ENCODE measurements around the gene SP2. TPM values are rescaled to one million over a fixed set of nuclear protein-coding genes. Genes with fewer than 3 reads are reported as not detected.

SP2 gene
- total and polyA plus RNA-seq, 3 experiments from 2014 or later: 13.4 to 22.1 (median 21.5) TPM

- Mint-ChIP-seq H3K4me1 (peaks cover 37 to 63% (median 53%) of the 10 kb centered on the region in 3 donors), H3K27me3 (no peaks in the 10 kb centered on the region), H3K9me3 (no peaks in the 10 kb centered on the region), H3K4me3 (peak overlapping the region; percentile 59 to 91 (median 86)), H3K36me3 (peaks cover 0 to 22% (median 9%) of the 10 kb centered on the region in 3 donors), H3K27ac (peak overlapping the region; percentile 20 to 96 (median 92))
- H3K27ac ChIP-seq (ENCODE audit: low read depth, low read length): peak overlapping the region; percentile 81
- no peaks in the 10 kb centered on the region for H3K27me3 ChIP-seq (ENCODE audit: insufficient read depth, low read length, poor library complexity, severe bottlenecking)
- no peaks in the 10 kb centered on the region for H3K9me3 ChIP-seq (ENCODE audit: low read length)
- ChIA-PET POLR2A (interaction anchor here (0.8 to 1.5 kb wide), 2 partner anchors 8 to 165 kb away, joined by 4 to 5 read pairs; no protein-coding TSS in a partner anchor), CTCF (interaction anchor here (0.7 to 3.4 kb wide), 5 partner anchors 9 to 75 kb away, joined by 3 to 24 read pairs (median 4); no protein-coding TSS in a partner anchor)
- DNase-seq: no peak
- peak overlapping the region; percentile 88 for H3K4me3 ChIP-seq (ENCODE audit: low read length)
- peaks cover 49% of the 10 kb centered on the region for H3K4me1 ChIP-seq (ENCODE audit: insufficient read depth, low read length)
- no peaks in the 10 kb centered on the region for H3K36me3 ChIP-seq (ENCODE audit: insufficient read depth, low read length)
Observed at GRCh38 chr17:47942096-47942510, 46.1 kb downstream of the SP2 start.

GRCh38 chr17:47942568-47942967 lies 46.5 kb downstream of the SP2 start:
- H3K27me3 ChIP-seq (ENCODE audit: insufficient read depth, low read length, poor library complexity, severe bottlenecking): no peaks in the 10 kb centered on the region
- no peak overlapping the region for H3K27ac ChIP-seq (ENCODE audit: low read depth, low read length)
- H3K36me3 ChIP-seq (ENCODE audit: insufficient read depth, low read length): no peaks in the 10 kb centered on the region
- ChIA-PET POLR2A (no interaction called here), CTCF (interaction anchor here (1.3 to 3.4 kb wide), 2 partner anchors 8 to 53 kb away, joined by 4 to 24 read pairs; no protein-coding TSS in a partner anchor)
- Mint-ChIP-seq H3K9me3 (no peaks in the 10 kb centered on the region), H3K4me3 (peak overlapping the region; percentile 59 to 91 (median 86)), H3K27ac (peak overlapping the region in 7 of 8 donors; percentile 20 to 96 (median 89)), H3K27me3 (no peaks in the 10 kb centered on the region), H3K36me3 (peaks cover 0 to 23% (median 9%) of the 10 kb centered on the region in 3 donors), H3K4me1 (peaks cover 39 to 64% (median 54%) of the 10 kb centered on the region in 3 donors)
- DNase-seq: no peak
- H3K4me1 ChIP-seq (ENCODE audit: insufficient read depth, low read length): peaks cover 50% of the 10 kb centered on the region
- H3K9me3 ChIP-seq (ENCODE audit: low read length): no peaks in the 10 kb centered on the region
- H3K4me3 ChIP-seq (ENCODE audit: low read length): no peak overlapping the region

GRCh38 chr17:47945080-47945479 lies 49.0 kb downstream of the SP2 start:
- H3K9me3 ChIP-seq (ENCODE audit: low read length): no peaks in the 10 kb centered on the region
- peak overlapping the region; percentile 11 to 97 (median 74) for H3K27ac Mint-ChIP-seq
- no peaks in the 10 kb centered on the region for H3K9me3 Mint-ChIP-seq
- ChIA-PET CTCF (interaction anchor here (1.0 to 17.2 kb wide), 4 partner anchors 9 to 80 kb away, joined by 3 to 191 read pairs (median 14); partner anchors contain the start of genes CDK5RAP3 and PRR15L), POLR2A (interaction anchor here (0.8 to 1.1 kb wide), 2 partner anchors 26 to 50 kb away, joined by 3 to 4 read pairs; partner anchors contain the start of gene CDK5RAP3)
- H3K4me3 ChIP-seq (ENCODE audit: low read length): no peak overlapping the region
- H3K4me1 ChIP-seq (ENCODE audit: insufficient read depth, low read length): peaks cover 63% of the 10 kb centered on the region
- H3K36me3 Mint-ChIP-seq: peaks cover 0 to 29% (median 10%) of the 10 kb centered on the region in 3 donors
- H3K4me1 Mint-ChIP-seq: peaks cover 50 to 77% (median 66%) of the 10 kb centered on the region in 3 donors
- H3K4me3 Mint-ChIP-seq: peak overlapping the region in 6 of 7 donors; percentile 19 to 64 (median 46)
- H3K36me3 ChIP-seq (ENCODE audit: insufficient read depth, low read length): no peaks in the 10 kb centered on the region
- DNase-seq: peak in 3 of 5 donors; percentile 11 to 29 (median 20)
- no peak overlapping the region for H3K27ac ChIP-seq (ENCODE audit: low read depth, low read length)
- no peaks in the 10 kb centered on the region for H3K27me3 ChIP-seq (ENCODE audit: insufficient read depth, low read length, poor library complexity, severe bottlenecking)
- no peaks in the 10 kb centered on the region for H3K27me3 Mint-ChIP-seq

GRCh38 chr17:47945529-47946508 lies 49.8 kb downstream of the SP2 start:
- H3K9me3 Mint-ChIP-seq: no peaks in the 10 kb centered on the region
- H3K27ac Mint-ChIP-seq: peak overlapping the region; percentile 61 to 97 (median 74)
- Histone ChIP-seq H3K27me3 (ENCODE audit: insufficient read depth, low read length, poor library complexity, severe bottlenecking) (no peaks in the 10 kb centered on the region), H3K27ac (ENCODE audit: low read depth, low read length) (no peak overlapping the region), H3K9me3 (ENCODE audit: low read length) (no peaks in the 10 kb centered on the region), H3K36me3 (ENCODE audit: insufficient read depth, low read length) (no peaks in the 10 kb centered on the region), H3K4me1 (ENCODE audit: insufficient read depth, low read length) (peaks cover 68% of the 10 kb centered on the region), H3K4me3 (ENCODE audit: low read length) (no peak overlapping the region)
- peaks cover 50 to 75% (median 63%) of the 10 kb centered on the region in 3 donors for H3K4me1 Mint-ChIP-seq
- POLR2A ChIA-PET: interaction anchor here (0.8 to 1.1 kb wide), 2 partner anchors 25 to 51 kb away, joined by 3 to 4 read pairs; partner anchors contain the start of gene CDK5RAP3
- no peaks in the 10 kb centered on the region for H3K27me3 Mint-ChIP-seq
- H3K4me3 Mint-ChIP-seq: peak overlapping the region in 4 of 7 donors; percentile 19 to 64 (median 46)
- DNase-seq: peak in 1 of 5 donors; percentile 9
- peaks cover 0 to 29% (median 10%) of the 10 kb centered on the region in 3 donors for H3K36me3 Mint-ChIP-seq
- CTCF ChIA-PET: interaction anchor here (0.9 to 17.2 kb wide), 12 partner anchors 8 to 148 kb away, joined by 3 to 191 read pairs (median 4); partner anchors contain the start of genes CDK5RAP3 and PRR15L

- Histone ChIP-seq H3K36me3 (ENCODE audit: insufficient read depth, low read length) (no peaks in the 10 kb centered on the region), H3K4me1 (ENCODE audit: insufficient read depth, low read length) (peaks cover 64% of the 10 kb centered on the region), H3K27ac (ENCODE audit: low read depth, low read length) (no peak overlapping the region), H3K4me3 (ENCODE audit: low read length) (no peak overlapping the region), H3K27me3 (ENCODE audit: insufficient read depth, low read length, poor library complexity, severe bottlenecking) (no peaks in the 10 kb centered on the region), H3K9me3 (ENCODE audit: low read length) (no peaks in the 10 kb centered on the region)
- Mint-ChIP-seq H3K9me3 (no peaks in the 10 kb centered on the region), H3K4me1 (peaks cover 45 to 68% (median 56%) of the 10 kb centered on the region in 3 donors), H3K36me3 (peaks cover 0 to 27% (median 10%) of the 10 kb centered on the region in 3 donors), H3K4me3 (peak overlapping the region in 1 of 7 donors; percentile 68), H3K27ac (peak overlapping the region in 5 of 8 donors; percentile 41 to 87 (median 76)), H3K27me3 (no peaks in the 10 kb centered on the region)
- POLR2A ChIA-PET: interaction anchor here (1.0 kb wide), 1 partner anchor 22 kb away, joined by 3 read pairs; no protein-coding TSS in a partner anchor
- CTCF ChIA-PET: interaction anchor here (0.8 to 17.2 kb wide), 15 partner anchors 10 to 147 kb away, joined by 3 to 191 read pairs (median 4); partner anchors contain the start of genes CDK5RAP3 and PRR15L
- DNase-seq: no peak
Observed at GRCh38 chr17:47946516-47946915, 50.5 kb downstream of the SP2 start.

- Mint-ChIP-seq H3K4me1 (peaks cover 43 to 65% (median 53%) of the 10 kb centered on the region in 3 donors), H3K36me3 (peaks cover 0 to 27% (median 10%) of the 10 kb centered on the region in 3 donors), H3K4me3 (peak overlapping the region in 1 of 7 donors; percentile 68), H3K9me3 (no peaks in the 10 kb centered on the region), H3K27me3 (no peaks in the 10 kb centered on the region), H3K27ac (peak overlapping the region in 6 of 8 donors; percentile 50 to 87 (median 76))
- H3K4me3 ChIP-seq (ENCODE audit: low read length): no peak overlapping the region
- DNase-seq: peak; percentile 46 to 82 (median 61)
- ChIA-PET POLR2A (interaction anchor here (0.6 to 1.0 kb wide), 2 partner anchors 22 to 250 kb away, joined by 3 read pairs; no protein-coding TSS in a partner anchor), CTCF (interaction anchor here (0.6 to 17.2 kb wide), 18 partner anchors 10 to 218 kb away, joined by 3 to 191 read pairs (median 4); partner anchors contain the start of genes CDK5RAP3 and PRR15L)
- no peak overlapping the region for H3K27ac ChIP-seq (ENCODE audit: low read depth, low read length)
- no peaks in the 10 kb centered on the region for H3K9me3 ChIP-seq (ENCODE audit: low read length)
- H3K4me1 ChIP-seq (ENCODE audit: insufficient read depth, low read length): peaks cover 61% of the 10 kb centered on the region
- H3K27me3 ChIP-seq (ENCODE audit: insufficient read depth, low read length, poor library complexity, severe bottlenecking): no peaks in the 10 kb centered on the region
- H3K36me3 ChIP-seq (ENCODE audit: insufficient read depth, low read length): no peaks in the 10 kb centered on the region
Observed at GRCh38 chr17:47946929-47947397, 50.9 kb downstream of the SP2 start.

GRCh38 chr17:47948706-47949196 lies 52.7 kb downstream of the SP2 start:
- H3K27ac Mint-ChIP-seq: peak overlapping the region in 7 of 8 donors; percentile 12 to 88 (median 71)
- CTCF ChIA-PET: interaction anchor here (0.8 to 17.2 kb wide), 19 partner anchors 8 to 678 kb away, joined by 3 to 191 read pairs (median 4); partner anchors contain the start of genes CDK5RAP3, PNPO, SCRN2 and SP2
- no peak overlapping the region for H3K4me3 ChIP-seq (ENCODE audit: low read length)
- H3K27ac ChIP-seq (ENCODE audit: low read depth, low read length): no peak overlapping the region
- H3K36me3 Mint-ChIP-seq: peaks cover 0 to 26% (median 10%) of the 10 kb centered on the region in 3 donors
- no peaks in the 10 kb centered on the region for H3K9me3 ChIP-seq (ENCODE audit: low read length)
- H3K36me3 ChIP-seq (ENCODE audit: insufficient read depth, low read length): no peaks in the 10 kb centered on the region
- POLR2A ChIA-PET: no interaction called here
- H3K9me3 Mint-ChIP-seq: no peaks in the 10 kb centered on the region
- no peaks in the 10 kb centered on the region for H3K27me3 Mint-ChIP-seq
- no peaks in the 10 kb centered on the region for H3K27me3 ChIP-seq (ENCODE audit: insufficient read depth, low read length, poor library complexity, severe bottlenecking)
- peaks cover 35 to 47% (median 39%) of the 10 kb centered on the region in 3 donors for H3K4me1 Mint-ChIP-seq
- peaks cover 47% of the 10 kb centered on the region for H3K4me1 ChIP-seq (ENCODE audit: insufficient read depth, low read length)
- no peak for DNase-seq
- peak overlapping the region in 2 of 7 donors; percentile 68 to 79 for H3K4me3 Mint-ChIP-seq
